NCI-H2107 treated with DMSO at 0.1 percent for 48 hours (cell line): ENCODE data around the gene LTV1.
A peak's percentile ranks its signal among the peaks of the same experiment; 100 is the strongest.
"Not testable (repeated sequence)": the region's sequence is repeated elsewhere in the genome, so short reads cannot be mapped to it uniquely, and the experiment has no call there.

Experiments used
- DNase-seq: peaks from one replicate; lab custom pipeline; 2025; ENCODE audit not compliant: unreplicated experiment; lab: John Stamatoyannopoulos, UW

The LTV1 gene

DNA sequence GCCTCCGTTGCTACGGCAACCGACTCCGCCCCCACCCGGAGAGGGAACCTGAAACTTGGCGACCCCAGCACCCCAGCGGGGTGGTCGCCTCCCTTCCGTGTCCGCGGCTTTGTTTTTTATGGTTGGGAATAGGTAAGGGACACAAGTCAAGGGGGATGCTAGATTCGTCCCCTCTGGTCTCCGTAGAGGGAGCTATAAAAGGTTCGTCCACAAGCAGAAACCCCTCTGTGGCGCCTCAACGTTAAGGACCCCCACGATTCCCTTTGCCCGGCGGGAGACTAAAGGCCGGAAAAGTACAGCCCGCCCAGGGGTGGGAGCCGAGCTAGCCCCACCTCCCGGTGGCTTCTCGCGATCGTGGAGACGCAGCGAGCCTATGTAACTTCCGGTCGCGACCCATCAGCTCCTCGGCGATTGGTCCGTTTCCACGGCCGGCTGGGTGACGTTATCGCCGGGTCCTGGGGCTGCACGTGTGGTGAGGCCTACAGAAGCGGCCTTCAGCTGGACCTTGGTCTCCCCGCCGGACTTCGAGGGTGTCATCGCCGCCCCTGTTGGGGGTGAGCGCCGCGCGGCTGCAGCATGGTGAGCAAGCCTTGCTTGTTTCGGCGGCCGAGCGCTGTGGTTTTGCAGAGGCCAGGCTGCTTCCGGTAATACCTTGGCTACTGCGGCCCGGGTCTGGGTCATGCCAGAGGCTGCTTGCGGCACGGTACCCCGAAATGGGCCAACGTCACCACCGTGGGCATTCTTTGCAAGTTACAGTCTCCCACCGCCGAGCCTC is at the start of gene LTV1:
Gene LTV1 (plus strand): TSS at position 437 of the 775 bp plus-strand sequence. CDS start 140 bp downstream, at position 577.
- DNase-seq = peak; percentile 80

GRCh38 chr6:143796551-143796950 is 46.6 kb upstream of the LTV1 start:
- DNase-seq = not testable (repeated sequence)

GRCh38 chr6:143798487-143798886 is 44.7 kb upstream of the LTV1 start:
- not testable (repeated sequence) for DNase-seq

DNA sequence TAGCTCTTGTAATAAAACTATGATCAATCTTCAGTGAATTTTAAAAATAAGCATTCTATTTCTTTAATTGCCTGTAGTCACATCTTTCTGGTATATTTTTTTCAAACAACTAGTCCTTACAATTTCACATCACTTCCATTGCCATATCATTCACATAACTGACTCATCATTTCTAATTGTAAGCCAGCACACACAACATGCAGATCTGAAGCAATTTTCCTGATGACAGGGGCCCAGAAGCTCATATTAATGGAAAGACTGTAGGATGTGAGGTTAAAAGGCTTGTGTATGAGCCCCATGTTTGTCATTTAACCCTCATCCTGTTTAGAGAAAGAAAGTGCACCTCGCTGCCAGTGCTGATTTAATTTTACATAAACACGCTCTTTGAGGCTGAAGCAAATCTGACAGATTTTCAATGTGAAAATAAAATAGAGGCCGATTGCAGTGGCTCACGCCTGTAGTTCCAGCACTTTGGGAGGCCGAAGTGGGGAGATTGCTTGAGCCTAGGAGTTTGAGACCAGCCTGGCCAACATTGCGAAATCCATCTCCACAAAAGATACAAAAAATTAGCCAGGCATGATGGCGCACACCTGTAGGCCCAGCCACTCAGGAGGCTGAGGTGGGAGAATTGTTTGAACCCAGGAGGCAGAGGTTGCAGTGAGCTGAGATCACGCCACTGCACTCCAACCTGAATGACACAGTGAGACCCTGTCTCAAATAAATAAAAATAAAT is 40.1 kb upstream of the LTV1 start:
- no peak for DNase-seq

GRCh38 chr6:143803769-143804568 is 39.2 kb upstream of the LTV1 start:
- no peak for DNase-seq

DNA sequence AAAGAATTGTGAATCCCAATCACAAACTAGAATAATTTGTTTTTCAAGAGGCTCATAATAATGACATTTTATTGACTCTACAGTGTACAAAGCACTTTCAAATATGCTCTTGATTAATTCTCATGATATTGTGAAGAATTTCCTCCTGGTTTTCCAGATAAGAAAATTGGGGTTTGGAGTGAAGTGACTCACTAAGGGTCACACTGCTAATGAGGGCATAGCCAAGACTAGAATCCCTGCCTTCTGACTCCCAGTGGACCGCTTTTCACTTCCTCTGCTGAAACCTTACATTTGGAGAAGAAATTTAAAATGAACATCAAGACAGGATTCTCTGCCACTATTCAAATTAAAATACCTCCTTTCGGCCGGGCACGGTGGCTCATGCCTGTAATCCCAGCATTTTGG is 38.3 kb upstream of the LTV1 start:
- no peak for DNase-seq

DNA sequence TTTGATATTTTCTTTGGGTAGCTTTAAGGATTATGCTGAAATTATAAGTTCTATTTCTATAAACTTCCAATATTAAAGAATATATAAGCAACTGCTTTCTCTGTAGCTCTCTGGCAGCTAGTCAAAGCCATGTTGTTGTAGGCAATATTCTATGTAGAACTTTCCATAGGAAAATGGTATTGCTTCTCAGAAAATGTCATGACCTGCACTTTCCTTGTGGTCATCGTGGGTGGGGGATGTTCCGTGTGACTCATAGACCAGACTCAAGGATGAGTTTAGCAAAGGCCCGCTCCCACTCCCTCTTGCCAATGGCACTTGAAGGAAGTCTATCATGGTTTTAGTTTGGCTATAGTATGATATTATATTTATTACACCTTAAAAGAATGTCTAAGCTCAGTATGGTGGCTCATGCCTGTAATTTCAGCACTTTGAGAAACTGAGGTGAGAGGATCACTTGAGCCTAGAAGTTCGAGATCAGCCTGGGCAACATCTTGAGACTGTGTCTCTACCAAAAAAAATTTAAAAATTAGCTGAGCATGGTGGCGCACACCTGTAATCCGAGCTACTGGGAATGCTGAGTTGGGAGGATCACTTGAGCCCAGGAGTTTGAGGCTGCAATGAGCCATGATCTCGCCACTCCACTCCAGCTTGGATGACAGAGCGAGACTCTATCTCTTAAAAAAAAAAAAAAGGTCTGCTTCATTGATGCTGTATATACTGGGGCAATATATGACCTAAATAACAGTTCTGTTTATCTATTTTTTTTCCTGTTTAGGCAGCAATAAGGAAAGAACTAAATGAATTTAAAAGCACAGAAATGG is 36.6 kb upstream of the LTV1 start:
- no peak for DNase-seq

- DNase-seq = no peak
Observed at GRCh38 chr6:143807103-143807772, 35.9 kb upstream of the LTV1 start.

DNA sequence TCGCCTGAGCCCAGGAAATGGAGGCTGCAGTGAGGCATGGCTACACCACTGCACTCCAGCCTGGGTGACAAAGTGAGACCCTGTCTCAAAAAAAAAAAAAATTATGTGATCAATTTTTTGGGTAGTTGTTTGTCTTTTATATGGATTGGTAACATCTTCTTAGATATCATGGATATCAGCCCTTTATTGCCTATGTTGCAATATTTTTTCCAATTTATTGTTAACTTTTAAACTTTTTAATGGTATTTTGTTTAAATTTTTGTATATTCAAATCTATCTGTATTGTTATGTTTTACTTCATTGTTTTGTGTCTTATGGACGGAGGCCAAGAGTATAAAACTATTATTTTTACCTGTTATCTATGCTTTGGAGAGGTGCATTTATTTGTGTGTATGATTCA is 32.4 kb upstream of the LTV1 start:
- DNase-seq = no peak

- no peak for DNase-seq
Observed at GRCh38 chr6:143811501-143812157, 31.5 kb upstream of the LTV1 start.

DNA sequence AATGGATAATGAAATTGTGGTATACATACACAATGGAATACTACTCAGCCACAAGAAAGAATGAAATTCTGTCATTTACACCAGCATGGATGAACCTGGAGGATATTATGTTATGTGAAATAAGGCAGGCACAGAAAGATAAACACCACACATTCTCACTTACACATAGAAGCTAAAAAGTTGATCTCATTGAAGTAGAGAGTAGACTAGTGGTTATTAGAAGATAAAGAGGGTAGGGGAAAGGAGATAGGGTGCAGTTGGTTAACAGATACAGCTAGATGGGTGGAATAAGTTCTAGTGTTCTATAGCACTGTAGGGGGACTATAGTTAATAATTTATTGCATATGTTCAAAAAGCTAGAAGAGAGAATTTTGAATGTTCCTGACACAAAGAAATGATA is 25.5 kb upstream of the LTV1 start:
- DNase-seq = no peak

- no peak for DNase-seq
Observed at GRCh38 chr6:143821359-143821758, 21.8 kb upstream of the LTV1 start.

- DNase-seq = no peak
Observed at GRCh38 chr6:143822584-143823024, 20.5 kb upstream of the LTV1 start.

DNA sequence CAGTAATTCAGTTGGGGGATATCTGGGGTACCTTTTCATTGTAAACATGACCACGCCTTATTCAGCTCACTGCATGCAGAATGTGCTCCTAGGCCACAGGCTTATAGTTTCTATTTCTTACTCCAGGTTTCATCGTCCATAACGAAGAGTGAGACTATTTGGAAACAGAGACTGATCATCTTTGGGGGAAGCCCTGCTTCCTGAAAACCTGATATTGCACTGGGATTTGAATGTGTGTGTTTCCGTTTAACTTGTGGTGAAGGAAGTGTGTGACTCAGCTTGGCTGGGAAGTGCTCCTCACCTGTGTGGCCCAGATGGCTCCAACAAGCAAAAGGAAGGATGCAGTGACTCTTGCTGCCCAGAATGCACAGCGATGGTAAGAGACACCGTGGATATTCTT is 19.6 kb upstream of the LTV1 start:
- no peak for DNase-seq

GRCh38 chr6:143828572-143828971 is 14.6 kb upstream of the LTV1 start:
- no peak for DNase-seq

- DNase-seq = no peak
Observed at GRCh38 chr6:143836150-143836549, 7.0 kb upstream of the LTV1 start.

GRCh38 chr6:143838395-143838794 is 4.7 kb upstream of the LTV1 start:
- DNase-seq = no peak

DNA sequence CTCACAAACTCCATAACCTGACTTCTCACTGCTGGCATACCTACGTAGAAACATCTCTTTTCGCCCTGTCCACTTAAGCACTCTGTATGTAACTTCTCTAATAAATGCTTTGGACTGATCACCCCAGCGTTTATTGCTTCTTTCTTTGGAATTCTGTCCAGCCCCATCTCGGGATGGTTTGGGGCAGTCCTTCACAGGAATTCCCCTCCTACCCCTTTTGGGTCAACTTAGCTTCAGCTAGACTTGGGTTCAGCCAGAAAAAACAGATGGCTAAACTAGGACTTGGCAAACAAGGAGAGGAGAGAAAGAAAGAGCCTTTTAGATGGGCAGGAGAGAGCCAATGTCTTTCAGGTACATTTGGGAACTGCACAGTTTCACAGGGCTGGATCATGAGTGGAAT is 3.9 kb upstream of the LTV1 start:
- DNase-seq = no peak

DNA sequence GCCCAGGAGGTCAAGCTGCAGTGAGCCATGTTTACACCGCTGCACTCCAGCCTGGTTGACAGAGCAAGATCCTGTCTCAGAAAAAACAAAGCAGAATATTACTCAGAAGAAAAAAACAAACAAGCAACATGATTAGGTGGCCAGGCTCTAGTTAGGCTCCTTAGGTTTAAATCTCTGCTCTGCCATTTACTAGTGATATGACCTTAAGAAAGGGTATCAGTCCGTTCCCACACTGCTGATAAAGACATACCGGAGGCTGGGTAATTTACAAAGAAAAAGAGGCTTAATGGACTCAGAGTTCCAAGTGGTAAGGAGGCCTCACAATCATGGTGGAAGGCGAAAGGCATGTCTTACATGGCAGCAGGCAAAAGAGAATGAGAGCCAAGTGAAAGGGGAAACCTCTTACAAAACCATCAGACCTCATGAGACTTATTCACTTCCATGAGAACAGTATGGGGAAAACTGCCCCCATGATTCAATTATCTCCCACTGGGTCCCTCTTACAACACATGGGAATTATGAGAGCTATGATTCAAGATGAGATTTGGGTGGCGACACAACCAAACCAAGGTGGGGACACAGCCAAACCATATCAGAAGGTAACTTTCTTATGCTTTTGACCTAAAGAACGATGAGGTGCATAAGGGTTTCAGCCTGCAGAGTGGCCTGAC is 2.4 kb upstream of the LTV1 start:
- no peak for DNase-seq
